Thyroid gland (tissue), 4 donors: ENCODE data around the gene HOXB9.

Experiments used
- CTCF ChIP-seq, 6 experiments: fragments of 200-600 bp in 3 of 6; fragments of 450-650 bp in 3 of 6; sonication (generic) in 3 of 6; IDR thresholded peaks; one replicate each; pipeline ENCODE4 v1.5.1; 2016 to 2019; ENCODE audit warnings: antibody characterized with exemption in 6 of 6, mild to moderate bottlenecking in 2 of 6, inconsistent platforms in 1 of 6, moderate library complexity in 1 of 6
- POLR2A ChIP-seq, 2 donors: fragments of 450-650 bp; IDR thresholded peaks; one replicate each; pipeline ENCODE4 v1.6.1; 2017; ENCODE audit warnings: antibody characterized with exemption in 2 of 2, mild to moderate bottlenecking in 2 of 2, moderate library complexity in 1 of 2

DNA sequence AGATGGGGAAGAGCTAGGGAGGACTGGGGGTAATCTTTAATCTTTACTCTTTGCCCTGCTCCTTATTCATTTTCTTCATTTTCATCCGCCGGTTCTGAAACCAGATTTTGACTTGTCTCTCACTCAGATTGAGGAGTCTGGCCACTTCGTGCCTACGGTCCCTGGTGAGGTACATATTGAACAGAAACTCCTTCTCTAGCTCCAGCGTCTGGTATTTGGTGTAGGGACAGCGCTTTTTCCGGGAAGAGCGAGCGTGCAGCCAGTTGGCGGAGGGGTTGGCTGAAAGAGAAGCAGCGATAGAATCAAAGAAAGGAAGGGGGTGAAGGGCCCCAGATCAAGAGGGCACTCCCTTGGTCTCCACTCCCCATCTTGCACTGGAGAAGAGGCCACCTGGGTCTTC is 3.3 kb downstream of the HOXB9 start:
- no peak for TF ChIP-seq POLR2A (IDR thresholded peaks at IDR 0.05)
- TF ChIP-seq CTCF (IDR thresholded peaks at IDR 0.05), result no peak
